Cardiac muscle cell (in vitro differentiated cells and primary cell): ENCODE measurements around the gene ATP10D. TPM values are rescaled to one million over a fixed set of nuclear protein-coding genes. Genes with fewer than 3 reads are reported as not detected.

Experiments used
- DNase-seq, 2 donors: peaks; one replicate each; pipeline versions ENCODE4 v3.0.0 to v3.0.0-alpha.2; 2010 to 2017; ENCODE audit warnings: low read depth in 1 of 2, low spot score in 1 of 2
- H3K27ac ChIP-seq: fragments of 200-600 bp; sonication (generic); 2 replicates; pipeline ENCODE4 v1.5.1; 2016
- H3K27me3 ChIP-seq: fragments of 200-600 bp; sonication (generic); 2 replicates; pipeline ENCODE4 v1.6.0; 2016; ENCODE audit warnings: control low read depth
- H3K36me3 ChIP-seq: fragments of 200-600 bp; sonication (generic); 2 replicates; pipeline ENCODE4 v1.5.1; 2016; ENCODE audit warnings: control low read depth
- H3K4me1 ChIP-seq: fragments of 200-600 bp; sonication (generic); 2 replicates; pipeline ENCODE4 v1.8.1; 2017; ENCODE audit warnings: low read depth, mild to moderate bottlenecking, mixed run types
- H3K4me3 ChIP-seq: fragments of 200-600 bp; sonication (generic); 2 replicates; pipeline ENCODE4 v1.5.1; 2016; ENCODE audit warnings: mild to moderate bottlenecking
- H3K9me3 ChIP-seq: fragments of 200-600 bp; sonication (generic); 2 replicates; pipeline ENCODE4 v1.5.1; 2017; ENCODE audit warnings: low read depth, mild to moderate bottlenecking, control low read depth
- polyA plus RNA-seq: library from polyadenylated mRNA; unstranded; fragments of >200 nt; fragmentation: Nextera tagmentation; extraction: Ambion mirVana; gene quantifications from 2 replicates; pipeline ENCODE4 v1.2.1, GENCODE V29; 2016
- total RNA-seq: library from RNA; depleted of rRNA; stranded (reverse); fragments of >200 nt; gene quantifications from 2 replicates; pipeline ENCODE4 v1.2.3, GENCODE V29; 2016
- TF ChIP-seq, protein P1 (sequence below): IDR thresholded peaks from 2 replicates; pipeline ENCODE4 v1.5.1; 2012; ENCODE audit warnings: low read depth, mild to moderate bottlenecking, low read length

ATP10D gene
- 6.3 and 7.7 TPM in 2 replicates for total RNA-seq
- polyA plus RNA-seq = 5.5 and 7.9 TPM in 2 replicates

DNA sequence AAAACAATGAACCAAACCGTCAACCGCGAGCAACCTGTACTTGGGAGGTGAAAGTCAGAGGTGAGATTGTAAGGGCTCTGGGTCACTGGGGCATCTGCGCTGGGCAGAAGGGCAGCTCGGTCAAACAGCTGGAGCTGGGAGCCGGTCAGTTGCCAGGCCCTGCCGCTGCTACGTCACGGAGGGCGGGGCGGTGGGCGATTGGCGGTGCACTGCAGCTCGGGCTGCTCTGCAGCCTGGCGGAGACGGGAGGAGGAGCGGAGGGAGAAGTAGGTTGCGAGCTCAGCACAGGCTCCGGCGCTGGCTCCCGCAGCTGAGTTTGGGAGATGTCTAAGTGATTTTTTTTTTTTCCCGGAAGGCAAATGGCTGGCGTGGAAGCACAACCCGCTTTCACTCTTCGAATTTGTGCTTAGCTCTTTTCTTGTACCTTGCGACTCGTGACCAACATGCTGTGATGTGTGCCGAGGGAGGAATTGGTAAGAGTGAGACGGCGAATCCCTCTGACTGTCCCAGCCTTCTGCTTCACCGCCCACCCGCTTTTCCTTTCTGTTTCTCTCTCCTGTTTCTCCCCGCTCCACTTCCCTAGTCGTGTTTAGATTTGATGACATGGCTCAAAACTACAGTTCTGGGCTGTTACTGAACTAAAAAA, at the start of gene ATP10D:
ATP10D (plus strand) TSS at position 229 of the 646 bp plus-strand sequence. CDS start 27,266 bp downstream, outside the sequence.
- Histone ChIP-seq H3K9me3 (no peaks in the 10 kb centered on the region), H3K27ac (peak within 1 kb of the TSS; percentile 68), H3K4me1 (no peaks in the 10 kb centered on the region), H3K4me3 (peak within 1 kb of the TSS; percentile 48), H3K36me3 (no peaks in the 10 kb centered on the region), H3K27me3 (no peaks in the 10 kb centered on the region)
- DNase-seq = peak; percentile 95 to 96
- TF ChIP-seq, protein P1, sequence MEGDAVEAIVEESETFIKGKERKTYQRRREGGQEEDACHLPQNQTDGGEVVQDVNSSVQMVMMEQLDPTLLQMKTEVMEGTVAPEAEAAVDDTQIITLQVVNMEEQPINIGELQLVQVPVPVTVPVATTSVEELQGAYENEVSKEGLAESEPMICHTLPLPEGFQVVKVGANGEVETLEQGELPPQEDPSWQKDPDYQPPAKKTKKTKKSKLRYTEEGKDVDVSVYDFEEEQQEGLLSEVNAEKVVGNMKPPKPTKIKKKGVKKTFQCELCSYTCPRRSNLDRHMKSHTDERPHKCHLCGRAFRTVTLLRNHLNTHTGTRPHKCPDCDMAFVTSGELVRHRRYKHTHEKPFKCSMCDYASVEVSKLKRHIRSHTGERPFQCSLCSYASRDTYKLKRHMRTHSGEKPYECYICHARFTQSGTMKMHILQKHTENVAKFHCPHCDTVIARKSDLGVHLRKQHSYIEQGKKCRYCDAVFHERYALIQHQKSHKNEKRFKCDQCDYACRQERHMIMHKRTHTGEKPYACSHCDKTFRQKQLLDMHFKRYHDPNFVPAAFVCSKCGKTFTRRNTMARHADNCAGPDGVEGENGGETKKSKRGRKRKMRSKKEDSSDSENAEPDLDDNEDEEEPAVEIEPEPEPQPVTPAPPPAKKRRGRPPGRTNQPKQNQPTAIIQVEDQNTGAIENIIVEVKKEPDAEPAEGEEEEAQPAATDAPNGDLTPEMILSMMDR = peak; percentile 18

DNA sequence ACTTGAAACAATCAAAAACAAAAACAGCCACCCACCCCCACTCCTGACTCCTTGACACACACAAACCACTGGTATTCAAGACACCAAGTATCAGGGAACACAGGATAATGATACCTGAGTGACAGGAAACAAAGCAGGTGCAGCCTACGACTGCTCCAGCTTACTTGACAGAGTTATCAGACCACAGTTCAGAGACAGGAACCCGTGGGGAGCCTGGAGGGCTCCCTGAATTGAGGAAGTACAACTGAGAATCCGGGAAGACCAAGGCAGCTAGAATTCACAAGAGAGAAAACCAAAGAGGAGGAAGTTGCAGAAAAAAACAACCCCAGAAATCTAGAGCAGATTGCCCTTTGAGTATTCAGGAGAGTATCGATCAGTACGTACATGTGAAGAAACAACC, 42.1 kb upstream of the ATP10D start:
- TF ChIP-seq, protein P1 = no peak
- Histone ChIP-seq H3K27me3 (no peaks in the 10 kb centered on the region), H3K27ac (no peak overlapping the region), H3K4me1 (no peaks in the 10 kb centered on the region), H3K9me3 (no peaks in the 10 kb centered on the region), H3K4me3 (no peak overlapping the region), H3K36me3 (no peaks in the 10 kb centered on the region)
- DNase-seq = no peak

DNA sequence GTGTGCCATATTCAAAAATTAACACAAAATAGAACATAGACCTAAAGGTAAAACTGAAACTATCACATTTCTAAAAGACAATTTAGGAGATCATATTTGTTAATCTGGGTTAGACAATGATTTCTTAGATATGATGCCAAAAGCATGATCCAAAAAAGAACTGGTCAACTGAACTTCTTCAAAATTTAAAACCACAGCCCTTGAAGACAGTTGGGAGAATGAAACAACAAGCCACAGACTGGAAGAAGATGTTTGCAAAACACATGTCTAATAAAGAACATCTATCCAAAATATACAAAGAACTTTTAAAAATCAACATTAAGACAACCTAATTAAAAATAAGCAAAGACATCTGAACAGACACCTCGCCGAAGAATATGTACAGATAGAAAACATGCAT, 41.0 kb upstream of the ATP10D start:
- Histone ChIP-seq H3K9me3 (no peaks in the 10 kb centered on the region), H3K27me3 (no peaks in the 10 kb centered on the region), H3K4me3 (no peak overlapping the region), H3K27ac (no peak overlapping the region), H3K4me1 (no peaks in the 10 kb centered on the region), H3K36me3 (no peaks in the 10 kb centered on the region)
- TF ChIP-seq, protein P1 = no peak
- no peak for DNase-seq

DNA sequence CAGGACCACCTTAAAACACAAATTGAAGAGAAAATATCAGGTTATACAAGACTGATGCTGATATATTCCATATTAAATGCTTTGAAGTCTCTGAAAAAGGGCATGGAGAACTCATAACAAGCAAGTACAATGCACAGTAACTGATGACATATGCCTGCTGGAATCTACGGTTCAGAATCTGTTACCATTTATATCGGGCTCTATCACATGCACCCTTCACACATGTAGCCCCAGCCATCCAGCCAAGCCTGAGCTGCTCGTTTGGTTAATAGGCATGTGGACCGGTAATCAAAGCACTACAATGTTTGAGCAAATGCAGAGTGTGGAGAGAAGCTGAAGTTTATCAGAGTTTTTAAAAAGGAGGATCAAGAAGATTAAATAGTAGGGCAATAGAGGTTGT, 33.4 kb upstream of the ATP10D start:
- H3K4me1 ChIP-seq = no peaks in the 10 kb centered on the region
- no peaks in the 10 kb centered on the region for H3K27me3 ChIP-seq
- no peak overlapping the region for H3K27ac ChIP-seq
- no peak for DNase-seq
- peaks cover 23% of the 10 kb centered on the region for H3K36me3 ChIP-seq
- H3K9me3 ChIP-seq = no peaks in the 10 kb centered on the region
- H3K4me3 ChIP-seq = no peak overlapping the region
- TF ChIP-seq, protein P1 = no peak

DNA sequence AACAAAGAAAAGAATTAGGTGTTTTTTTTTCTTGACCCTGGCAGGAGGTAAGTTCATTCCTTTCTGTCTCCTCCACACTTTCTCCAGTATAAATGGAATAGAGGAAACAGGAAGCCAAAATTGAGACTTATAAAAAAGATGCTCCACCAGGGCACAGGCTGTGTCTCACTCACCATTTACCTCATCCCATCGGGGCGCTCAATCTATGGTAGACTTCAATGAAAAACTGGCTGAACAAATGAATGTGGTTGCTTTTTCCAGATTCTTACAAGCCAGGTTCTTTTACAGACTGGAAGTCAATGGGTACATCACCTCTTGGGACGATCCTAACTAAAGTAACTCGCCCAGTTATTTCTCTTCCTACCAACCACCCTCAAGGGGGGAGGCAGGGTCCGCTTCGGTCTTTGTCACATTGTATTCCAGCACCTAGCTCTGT, 22.3 kb upstream of the ATP10D start:
- peak overlapping the region; percentile 80 for H3K4me3 ChIP-seq
- no peaks in the 10 kb centered on the region for H3K27me3 ChIP-seq
- H3K27ac ChIP-seq = no peak overlapping the region
- H3K9me3 ChIP-seq = no peaks in the 10 kb centered on the region
- no peak for DNase-seq
- TF ChIP-seq, protein P1 = no peak
- H3K4me1 ChIP-seq = no peaks in the 10 kb centered on the region
- H3K36me3 ChIP-seq = no peaks in the 10 kb centered on the region
